Activated naive CD8-positive, alpha-beta T cell treated with anti-CD3 and anti-CD28 coated beads, Interleukin-2, amount 10 ng/mL, durations not matched to agents 7 days and 5 days (primary cell): ENCODE measurements around the gene TOM1L1. TPM values are rescaled to one million over a fixed set of nuclear protein-coding genes. Genes with fewer than 3 reads are reported as not detected.

Source experiments
- ATAC-seq: fragments of 150-1000 bp; cut with Tn5 transposase; one replicate; pipeline ENCODE4 v1.10.0; 2021; ENCODE audit warnings: low read depth, moderate library complexity
- POLR2A ChIA-PET: fragments of 350-600 bp; sonication (Branson Sonifier 250); formaldehyde crosslinking; loops from one replicate; lab custom pipeline; 2021; ENCODE audit warnings: antibody characterized with exemption; lab: Charles Lee
- DNase-seq: peaks from one replicate; pipeline ENCODE4 v3.0.0; 2021
- H3K27ac Mint-ChIP-seq: one replicate; pipeline ENCODE4 v1.8.0; 2022; ENCODE audit warnings: mild to moderate bottlenecking, mixed read lengths
- H3K27me3 Mint-ChIP-seq: one replicate; pipeline ENCODE4 v1.8.0; 2022; ENCODE audit warnings: mild to moderate bottlenecking, moderate library complexity, mixed read lengths
- H3K36me3 Mint-ChIP-seq: one replicate; pipeline ENCODE4 v1.8.0; 2021; ENCODE audit warnings: mild to moderate bottlenecking, mixed read lengths
- H3K4me1 Mint-ChIP-seq: one replicate; pipeline ENCODE4 v1.8.0; 2021; ENCODE audit warnings: mixed read lengths
- H3K4me3 Mint-ChIP-seq: one replicate; pipeline ENCODE4 v1.8.0; 2022; ENCODE audit warnings: mild to moderate bottlenecking, moderate library complexity, mixed read lengths
- H3K9me3 Mint-ChIP-seq: one replicate; pipeline ENCODE4 v1.8.0; 2021; ENCODE audit warnings: mixed read lengths
- total RNA-seq, 2 experiments: library from RNA; stranded (reverse); gene quantifications; one replicate each; pipeline ENCODE4 v1.2.3, GENCODE V29; 2021

TOM1L1 gene
- total RNA-seq, 2 experiments from 2014 or later = not detected

GRCh38 chr17:54971901-54972300 is 71.2 kb downstream of the TOM1L1 start:
- Mint-ChIP-seq H3K27ac (no peak overlapping the region), H3K4me1 (peaks cover 16% of the 10 kb centered on the region), H3K36me3 (peaks cover 1% of the 10 kb centered on the region), H3K4me3 (no peak overlapping the region), H3K9me3 (no peaks in the 10 kb centered on the region), H3K27me3 (no peaks in the 10 kb centered on the region)
- no peak for DNase-seq
- POLR2A ChIA-PET = no interaction called here
- ATAC-seq = no peak

DNA sequence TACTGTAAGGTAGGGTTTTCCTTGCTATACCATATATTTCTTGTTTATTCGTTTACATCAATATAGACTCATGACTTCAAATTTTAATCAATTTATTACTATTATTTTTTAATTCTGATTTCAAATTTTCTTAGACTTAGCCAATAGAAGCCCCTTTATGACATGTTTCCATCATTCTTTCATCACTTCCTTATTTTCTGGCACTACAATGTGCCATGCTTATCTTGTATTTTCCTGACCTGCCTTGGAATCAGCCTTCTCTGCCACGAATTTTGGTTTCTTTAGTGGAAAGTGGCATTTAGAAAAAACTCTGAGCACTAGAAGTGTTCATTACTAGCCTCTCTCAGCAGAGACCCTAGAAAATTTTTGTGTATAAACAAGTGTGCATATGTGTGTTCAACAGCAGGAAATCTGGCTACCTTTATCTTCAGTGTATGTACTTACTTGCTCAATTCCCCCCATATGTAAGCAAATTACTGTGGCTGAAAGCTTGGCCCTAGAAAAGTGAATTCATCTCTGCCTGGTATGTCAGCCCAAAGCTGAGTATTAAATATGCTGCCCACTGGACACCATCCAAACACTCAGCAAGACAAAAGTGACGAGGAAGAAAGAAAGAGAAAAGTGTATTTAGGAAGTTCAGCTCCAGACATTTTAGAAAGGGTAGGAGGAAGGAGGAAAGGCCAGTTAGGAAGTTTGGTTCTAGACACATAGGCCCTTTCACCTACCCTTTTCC is 71.9 kb downstream of the TOM1L1 start:
- no peak for DNase-seq

DNA sequence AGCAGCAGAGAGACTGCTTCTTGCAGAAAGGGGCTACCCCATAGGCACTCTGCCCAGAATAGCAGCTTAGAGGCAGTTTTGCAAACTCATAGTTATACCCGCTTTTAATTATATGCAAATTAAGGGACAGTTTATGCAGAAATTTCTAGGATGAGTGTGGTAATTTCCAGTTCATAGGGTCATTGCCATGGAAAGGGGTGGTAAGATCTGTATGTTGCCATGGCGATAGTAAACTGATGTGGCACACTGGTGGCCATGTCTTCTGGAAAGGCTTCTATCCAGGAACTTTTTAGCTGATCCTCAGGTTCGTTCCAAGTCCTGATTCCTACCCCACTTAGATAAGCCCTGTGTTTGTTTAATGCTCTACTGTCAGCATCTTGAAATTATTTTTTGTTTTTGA is 74.1 kb downstream of the TOM1L1 start:
- ATAC-seq (no peak), DNase-seq (no peak)
- H3K27me3 Mint-ChIP-seq = no peaks in the 10 kb centered on the region
- H3K36me3 Mint-ChIP-seq = peaks cover 10% of the 10 kb centered on the region
- no peak overlapping the region for H3K27ac Mint-ChIP-seq
- peaks cover 5% of the 10 kb centered on the region for H3K9me3 Mint-ChIP-seq
- peaks cover 13% of the 10 kb centered on the region for H3K4me1 Mint-ChIP-seq
- no peak overlapping the region for H3K4me3 Mint-ChIP-seq
- POLR2A ChIA-PET = no interaction called here

More for the DNA sequence above, 71.9 kb downstream of the TOM1L1 start:
- H3K27ac Mint-ChIP-seq = no peak overlapping the region
- peaks cover 3% of the 10 kb centered on the region for H3K36me3 Mint-ChIP-seq
- peaks cover 2% of the 10 kb centered on the region for H3K9me3 Mint-ChIP-seq
- POLR2A ChIA-PET = no interaction called here
- peaks cover 11% of the 10 kb centered on the region for H3K4me1 Mint-ChIP-seq
- no peaks in the 10 kb centered on the region for H3K27me3 Mint-ChIP-seq
- H3K4me3 Mint-ChIP-seq = no peak overlapping the region
- no peak for ATAC-seq

GRCh38 chr17:54976316-54976715 is 75.7 kb downstream of the TOM1L1 start:
- H3K4me1 Mint-ChIP-seq = peaks cover 9% of the 10 kb centered on the region
- no peaks in the 10 kb centered on the region for H3K27me3 Mint-ChIP-seq
- no peak for ATAC-seq

GRCh38 chr17:54977744-54978143 is 77.1 kb downstream of the TOM1L1 start:
- Mint-ChIP-seq H3K27ac (no peak overlapping the region), H3K36me3 (peaks cover 15% of the 10 kb centered on the region), H3K9me3 (peaks cover 11% of the 10 kb centered on the region), H3K27me3 (no peaks in the 10 kb centered on the region), H3K4me3 (no peak overlapping the region), H3K4me1 (peaks cover 9% of the 10 kb centered on the region)
- DNase-seq (no peak), ATAC-seq (no peak)
- POLR2A ChIA-PET = no interaction called here

More at GRCh38 chr17:54976316-54976715, 75.7 kb downstream of the TOM1L1 start:
- Mint-ChIP-seq H3K36me3 (peaks cover 14% of the 10 kb centered on the region), H3K27ac (no peak overlapping the region), H3K4me3 (no peak overlapping the region), H3K9me3 (peaks cover 8% of the 10 kb centered on the region)
- DNase-seq = no peak
- POLR2A ChIA-PET = no interaction called here

DNA sequence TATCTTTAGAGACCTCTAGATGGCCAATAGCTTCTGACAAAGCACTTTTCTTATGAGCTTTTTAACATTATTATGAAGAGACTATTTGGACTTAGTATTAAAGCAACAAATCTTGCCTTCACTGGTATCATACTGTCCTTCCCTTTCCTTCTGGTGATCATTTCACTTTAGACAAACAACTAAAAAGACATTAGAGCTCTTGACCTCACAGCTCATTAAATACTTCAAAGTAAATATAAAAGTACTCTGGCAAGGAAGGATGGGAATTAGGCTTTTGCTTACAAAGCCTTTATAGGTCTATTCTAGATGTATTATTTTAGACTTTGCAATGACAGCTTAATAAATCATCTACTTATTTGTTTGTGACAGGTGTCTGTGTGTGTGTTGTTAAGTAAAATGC is 79.0 kb downstream of the TOM1L1 start:
- ATAC-seq = no peak
- H3K36me3 Mint-ChIP-seq = peaks cover 15% of the 10 kb centered on the region
- POLR2A ChIA-PET = interaction anchor here (1.0 kb wide), 1 partner anchor 10 kb away, joined by 5 read pairs; the partner anchor contains the start of gene STXBP4
- no peak overlapping the region for H3K27ac Mint-ChIP-seq
- peaks cover 9% of the 10 kb centered on the region for H3K4me1 Mint-ChIP-seq
- H3K27me3 Mint-ChIP-seq = no peaks in the 10 kb centered on the region
- H3K4me3 Mint-ChIP-seq = no peak overlapping the region
- H3K9me3 Mint-ChIP-seq = peaks cover 11% of the 10 kb centered on the region
- DNase-seq = no peak

- Mint-ChIP-seq H3K4me1 (peaks cover 9% of the 10 kb centered on the region), H3K4me3 (no peak overlapping the region), H3K27ac (no peak overlapping the region), H3K9me3 (peaks cover 11% of the 10 kb centered on the region), H3K27me3 (no peaks in the 10 kb centered on the region), H3K36me3 (peaks cover 15% of the 10 kb centered on the region)
- no peak for ATAC-seq
- POLR2A ChIA-PET = no interaction called here
- DNase-seq = no peak
Measured at GRCh38 chr17:54980375-54980774, 79.7 kb downstream of the TOM1L1 start.

GRCh38 chr17:54982399-54982798 is 81.7 kb downstream of the TOM1L1 start:
- Mint-ChIP-seq H3K36me3 (peaks cover 14% of the 10 kb centered on the region), H3K27ac (no peak overlapping the region), H3K4me1 (peaks cover 4% of the 10 kb centered on the region), H3K4me3 (no peak overlapping the region), H3K27me3 (no peaks in the 10 kb centered on the region), H3K9me3 (peaks cover 10% of the 10 kb centered on the region)
- ATAC-seq = no peak
- POLR2A ChIA-PET = no interaction called here
- DNase-seq = no peak

DNA sequence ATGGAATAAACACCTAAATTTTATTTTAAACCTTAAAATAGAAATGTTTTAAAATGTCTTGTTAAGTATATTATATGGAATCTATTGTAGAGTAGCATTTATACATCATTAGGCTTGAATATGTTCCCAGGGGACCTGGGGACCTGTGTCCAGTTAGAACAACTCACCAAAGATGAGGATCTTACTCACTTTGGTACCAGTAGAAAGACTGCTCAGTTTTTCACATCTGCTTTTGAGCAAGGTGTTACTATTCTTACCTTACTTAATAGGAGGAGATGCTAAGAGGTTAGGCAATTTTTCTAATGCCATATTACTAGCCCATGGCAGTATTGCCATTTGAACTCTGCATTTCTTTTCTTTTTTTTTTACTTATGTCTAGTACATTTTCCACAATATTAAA is 82.6 kb downstream of the TOM1L1 start:
- no peak overlapping the region for H3K27ac Mint-ChIP-seq
- H3K4me3 Mint-ChIP-seq = no peak overlapping the region
- H3K27me3 Mint-ChIP-seq = no peaks in the 10 kb centered on the region
- H3K4me1 Mint-ChIP-seq = peaks cover 4% of the 10 kb centered on the region
- ATAC-seq = no peak
- POLR2A ChIA-PET = no interaction called here
- no peak for DNase-seq
- peaks cover 14% of the 10 kb centered on the region for H3K36me3 Mint-ChIP-seq
- peaks cover 9% of the 10 kb centered on the region for H3K9me3 Mint-ChIP-seq

- Mint-ChIP-seq H3K4me1 (peaks cover 2% of the 10 kb centered on the region), H3K27me3 (no peaks in the 10 kb centered on the region), H3K9me3 (peaks cover 5% of the 10 kb centered on the region), H3K27ac (no peak overlapping the region), H3K36me3 (peaks cover 7% of the 10 kb centered on the region), H3K4me3 (no peak overlapping the region)
- POLR2A ChIA-PET = no interaction called here
- ATAC-seq (no peak), DNase-seq (no peak)
Measured at GRCh38 chr17:54985476-54985875, 84.8 kb downstream of the TOM1L1 start.

DNA sequence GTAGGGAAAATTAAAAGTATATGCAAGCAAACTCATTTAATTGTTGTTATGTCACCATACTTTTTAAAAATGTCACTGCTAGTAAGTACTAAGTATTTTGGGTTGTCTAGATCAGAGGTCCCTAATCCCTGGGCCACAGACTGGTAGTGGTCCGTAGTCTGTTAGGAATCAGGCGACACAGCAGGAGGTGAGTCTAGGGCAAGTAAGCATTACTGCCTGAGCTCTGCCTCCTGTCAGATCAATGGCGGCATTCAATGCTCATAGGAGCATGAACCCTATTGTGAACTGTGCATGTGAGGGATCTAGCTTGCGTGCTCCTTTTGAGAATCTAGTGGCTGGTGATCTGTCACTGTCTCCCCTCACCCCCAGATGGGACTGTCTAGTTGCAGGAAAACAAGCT is 89.5 kb downstream of the TOM1L1 start:
- Mint-ChIP-seq H3K4me3 (no peak overlapping the region), H3K9me3 (no peaks in the 10 kb centered on the region), H3K36me3 (peaks cover 2% of the 10 kb centered on the region), H3K27ac (no peak overlapping the region), H3K4me1 (no peaks in the 10 kb centered on the region), H3K27me3 (no peaks in the 10 kb centered on the region)
- DNase-seq (no peak), ATAC-seq (no peak)
- POLR2A ChIA-PET = no interaction called here

GRCh38 chr17:54991567-54991966 is 90.9 kb downstream of the TOM1L1 start:
- Mint-ChIP-seq H3K27ac (no peak overlapping the region), H3K4me3 (no peak overlapping the region), H3K27me3 (no peaks in the 10 kb centered on the region), H3K36me3 (peaks cover 4% of the 10 kb centered on the region), H3K4me1 (no peaks in the 10 kb centered on the region), H3K9me3 (no peaks in the 10 kb centered on the region)
- POLR2A ChIA-PET = no interaction called here
- ATAC-seq (no peak), DNase-seq (no peak)

DNA sequence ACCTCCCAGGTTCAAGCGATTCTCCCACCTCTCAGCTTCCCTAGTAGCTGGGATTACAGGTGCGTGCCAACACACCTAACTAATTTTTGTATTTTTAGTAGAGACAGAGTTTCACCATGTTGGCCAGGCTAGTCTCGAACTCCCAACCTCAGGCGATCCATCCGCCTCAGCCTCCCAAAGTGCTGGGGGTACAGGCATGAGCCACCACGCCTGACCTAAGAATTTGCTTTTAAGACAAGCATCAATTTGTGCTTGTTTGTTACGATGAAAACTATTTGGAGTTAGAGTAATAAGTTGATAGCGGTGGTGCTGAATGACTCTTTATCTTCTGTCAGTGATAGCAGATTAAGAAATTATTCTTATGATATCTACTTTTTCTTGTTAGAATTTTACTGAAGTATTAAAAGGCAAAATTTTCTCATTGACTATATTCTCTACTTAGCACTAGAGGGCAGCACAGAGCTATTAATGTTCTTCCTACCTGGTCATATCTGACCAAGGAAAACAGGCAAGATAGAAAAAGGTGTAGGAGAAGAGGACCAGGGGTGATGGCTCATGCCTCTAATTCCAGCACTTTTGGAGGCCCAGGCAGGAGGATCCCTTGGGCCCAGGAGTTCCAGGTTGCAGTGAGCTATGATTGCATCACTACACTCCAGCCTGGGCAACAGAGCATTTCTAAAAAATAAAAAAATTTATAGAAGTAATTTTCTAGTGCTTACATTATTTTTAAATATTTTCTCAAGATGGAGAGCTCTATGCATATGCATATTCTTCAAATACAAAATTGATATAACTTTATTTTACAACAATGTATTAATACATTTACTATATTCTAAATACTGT is 92.4 kb downstream of the TOM1L1 start:
- no peak overlapping the region for H3K4me3 Mint-ChIP-seq
- no peaks in the 10 kb centered on the region for H3K4me1 Mint-ChIP-seq
- POLR2A ChIA-PET = no interaction called here
- ATAC-seq (no peak), DNase-seq (no peak)
- no peak overlapping the region for H3K27ac Mint-ChIP-seq
- H3K36me3 Mint-ChIP-seq = peaks cover 3% of the 10 kb centered on the region
- H3K9me3 Mint-ChIP-seq = no peaks in the 10 kb centered on the region
- H3K27me3 Mint-ChIP-seq = no peaks in the 10 kb centered on the region

- ATAC-seq = no peak
Measured at GRCh38 chr17:54996441-54996840, 95.8 kb downstream of the TOM1L1 start.

More at GRCh38 chr17:54996441-54996840, 95.8 kb downstream of the TOM1L1 start:
- Mint-ChIP-seq H3K27me3 (no peaks in the 10 kb centered on the region), H3K36me3 (peaks cover 3% of the 10 kb centered on the region), H3K9me3 (no peaks in the 10 kb centered on the region), H3K4me1 (no peaks in the 10 kb centered on the region), H3K4me3 (no peak overlapping the region), H3K27ac (no peak overlapping the region)
- POLR2A ChIA-PET = no interaction called here
- DNase-seq = no peak
